Cerebellar cortex (tissue), 1 donor: ENCODE data around the gene BIN2.
"Not testable (repeated sequence)": the region's sequence is repeated elsewhere in the genome, so short reads cannot be mapped to it uniquely, and the experiment has no call there.

ENCODE experiments used
- DNase-seq: peaks from one replicate; pipeline ENCODE4 v3.0.0-alpha.2; 2015; ENCODE audit warnings: low spot score

Gene BIN2

DNA sequence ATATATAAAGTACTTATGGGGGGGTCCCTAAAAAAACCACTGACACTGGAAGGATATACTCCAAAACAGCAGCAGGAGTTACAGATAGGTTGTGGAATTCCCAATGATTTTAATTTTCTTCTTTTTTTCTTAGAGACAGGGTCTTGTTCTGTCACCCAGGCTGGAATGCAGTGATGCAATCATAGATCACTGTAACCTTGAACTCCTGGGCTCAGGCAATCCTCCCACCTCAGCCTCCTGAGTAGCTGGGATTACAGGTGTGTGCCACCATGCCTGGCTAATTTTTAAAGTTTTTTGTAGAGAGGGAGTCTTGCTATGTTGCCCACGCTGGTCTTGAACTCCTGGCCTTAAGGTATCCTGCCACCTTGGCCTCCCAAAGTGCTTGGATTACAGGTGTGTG, 64.4 kb downstream of the BIN2 start:
- DNase-seq: not testable (repeated sequence)

- DNase-seq: no peak
These were observed 69.4 kb downstream of the BIN2 start for GRCh38 chr12:51254536-51254935.

DNA sequence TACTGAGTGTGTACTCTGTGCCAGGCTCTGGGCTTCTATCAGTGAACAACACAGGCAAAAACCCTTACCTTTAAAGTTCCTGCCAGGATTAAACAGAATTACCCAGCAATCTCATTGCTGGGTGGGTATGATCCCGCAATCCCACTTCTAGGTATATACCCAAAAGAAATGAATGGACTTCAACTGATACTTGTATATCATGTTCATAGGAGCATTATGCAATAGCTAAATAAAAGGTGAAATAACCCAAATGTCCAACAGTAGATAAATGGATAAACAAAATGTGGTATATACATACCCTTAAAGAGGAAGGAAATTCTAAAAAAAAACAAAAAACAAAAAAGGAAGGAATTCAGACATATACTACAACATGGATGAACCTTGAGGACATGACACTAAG, 70.7 kb downstream of the BIN2 start:
- DNase-seq: no peak

GRCh38 chr12:51247523-51248206, 76.3 kb downstream of the BIN2 start:
- DNase-seq: no peak

DNA sequence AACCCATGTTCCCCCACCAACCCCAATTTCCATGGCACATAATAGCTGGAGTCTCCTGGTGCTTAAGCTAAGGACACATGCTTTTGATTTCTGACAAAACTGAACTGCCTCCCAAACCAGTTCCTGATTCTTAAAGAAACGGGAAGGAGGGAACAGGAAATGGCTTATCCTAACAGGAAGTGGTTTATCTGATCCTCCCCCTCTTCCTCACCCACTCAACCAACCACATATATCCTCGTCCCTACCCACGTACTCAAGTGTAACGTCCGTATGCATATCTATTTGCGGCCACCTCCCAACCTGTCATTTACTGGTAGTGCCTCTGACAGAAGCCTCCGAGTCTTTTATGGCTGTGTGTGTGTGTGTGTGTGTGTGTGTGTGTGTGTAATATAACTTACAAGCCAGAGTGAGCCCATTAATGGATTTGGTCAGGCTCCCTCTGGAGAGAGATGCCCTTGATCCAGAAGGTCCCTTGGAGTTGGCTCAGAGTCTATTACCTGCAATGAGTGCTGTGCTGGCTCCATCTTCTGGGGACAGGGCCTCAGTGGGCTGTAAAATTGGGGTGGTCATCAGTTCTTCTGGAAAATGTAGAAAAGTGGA, 77.6 kb downstream of the BIN2 start:
- DNase-seq: peak; percentile 30

DNA sequence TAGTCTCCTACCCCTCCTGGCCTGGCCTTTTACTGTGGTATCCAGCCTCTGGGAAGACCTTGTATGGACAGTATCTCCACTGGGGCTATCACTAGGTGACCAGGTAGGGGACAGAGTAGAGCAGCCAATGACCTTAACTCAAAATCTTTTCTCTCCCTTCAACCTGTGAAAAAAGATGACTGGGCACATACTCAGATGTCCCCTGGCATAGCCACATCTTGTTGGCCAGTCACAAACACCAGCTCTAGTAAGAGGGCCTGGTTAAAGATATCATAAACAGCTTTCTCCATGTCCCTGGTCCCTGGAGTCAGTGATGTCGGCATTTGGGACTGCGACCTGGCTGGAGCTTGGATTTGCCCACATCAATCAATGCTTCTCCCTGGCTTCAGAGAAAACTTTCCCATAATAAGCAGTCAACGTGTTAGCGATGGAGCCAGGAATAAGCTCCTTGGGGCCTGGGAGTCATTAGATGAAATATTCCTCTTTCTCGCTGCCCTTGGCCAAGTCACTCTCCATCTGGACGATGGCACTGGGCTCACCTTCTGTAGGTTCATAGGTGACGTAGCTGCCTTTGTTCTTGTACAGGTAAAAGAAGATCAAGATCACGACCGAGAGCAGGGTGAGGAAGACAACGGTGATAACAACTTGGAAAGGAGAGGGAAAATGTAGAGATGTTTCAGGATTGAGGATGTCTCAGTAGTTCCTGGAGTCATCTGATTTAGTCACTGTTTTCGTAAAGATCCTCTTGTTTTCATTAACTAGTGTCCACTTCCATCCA, 78.3 kb downstream of the BIN2 start:
- no peak for DNase-seq

DNA sequence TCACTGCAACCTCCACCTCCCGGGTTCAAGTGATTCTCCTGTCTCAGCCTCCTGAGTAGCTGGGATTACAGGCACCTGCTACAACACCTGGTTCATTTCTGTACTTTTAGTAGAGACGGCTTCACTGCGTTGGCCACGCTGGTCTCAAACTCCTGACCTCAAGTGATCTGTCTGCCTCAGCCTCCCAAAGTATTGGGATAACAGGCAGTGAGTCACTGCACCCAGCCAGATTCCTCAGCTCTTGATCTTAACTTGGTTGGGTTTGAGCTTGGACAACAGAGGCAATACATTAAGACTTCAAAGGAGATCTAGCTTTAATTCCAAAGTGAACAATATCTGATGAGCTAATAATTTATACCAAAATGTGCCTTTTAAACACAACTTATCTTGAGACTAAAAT, 79.7 kb downstream of the BIN2 start:
- no peak for DNase-seq

DNA sequence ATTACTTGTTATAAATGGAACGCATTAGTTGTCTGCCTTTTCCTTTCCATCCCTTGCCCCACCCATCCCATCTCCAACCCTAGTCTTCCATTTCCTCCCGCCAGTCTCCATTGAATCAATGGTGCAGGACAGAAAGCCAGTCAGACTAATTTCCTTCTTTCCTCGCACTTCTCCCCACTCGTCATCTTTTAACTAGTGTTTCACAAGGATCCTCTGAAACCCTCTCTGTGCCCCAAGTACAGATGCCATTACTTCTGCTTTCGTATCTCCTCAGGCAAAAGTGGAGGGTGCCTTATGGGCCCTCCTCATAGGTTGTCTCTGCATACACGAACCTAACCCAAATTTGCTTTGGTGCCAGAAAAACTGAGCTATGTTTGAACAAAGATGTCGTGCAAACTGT, 81.1 kb downstream of the BIN2 start:
- DNase-seq: no peak

DNA sequence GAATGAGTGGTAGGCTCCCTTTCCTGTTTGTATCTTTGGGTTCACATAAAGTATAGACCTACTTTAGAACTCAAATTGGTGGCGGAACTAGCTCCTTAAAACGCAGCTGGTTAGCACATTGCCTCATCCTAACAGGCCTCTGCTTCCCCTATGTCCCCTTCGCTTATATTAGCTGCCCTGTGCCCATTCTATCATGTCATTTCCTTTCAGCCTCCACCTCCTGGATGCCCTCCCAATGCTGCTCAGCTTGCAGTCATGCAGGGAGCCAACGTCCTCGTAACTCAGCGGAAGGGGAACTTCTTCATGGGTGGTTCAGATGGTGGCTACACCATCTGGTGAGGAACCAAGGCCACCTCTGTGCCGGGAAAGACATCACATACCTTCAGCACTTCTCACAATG, 81.9 kb downstream of the BIN2 start:
- DNase-seq: no peak

DNA sequence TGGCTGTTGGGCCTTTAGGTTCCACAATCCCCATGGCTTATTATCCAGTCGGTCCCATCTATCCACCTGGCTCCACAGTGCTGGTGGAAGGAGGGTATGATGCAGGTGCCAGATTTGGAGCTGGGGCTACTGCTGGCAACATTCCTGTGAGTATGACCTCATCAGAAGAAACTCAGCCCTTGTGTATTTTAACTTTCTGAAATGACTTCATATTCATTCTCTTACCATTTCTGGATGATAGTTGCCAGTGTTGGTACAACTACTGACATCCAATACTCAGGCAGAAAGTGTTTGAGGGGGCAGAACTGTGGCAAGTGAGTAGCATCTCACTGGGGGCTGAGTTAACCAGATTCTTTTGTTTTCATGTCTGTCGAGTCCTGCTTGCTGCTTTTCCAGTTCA, 83.0 kb downstream of the BIN2 start:
- no peak for DNase-seq

GRCh38 chr12:51238510-51239334, 85.3 kb downstream of the BIN2 start, which contains the start of gene DAZAP2:
TSS of gene DAZAP2 (plus strand) at chr12:51238826. CDS start at chr12:51238908, 82 bp downstream.
- DNase-seq: peak; percentile 97

GRCh38 chr12:51238037-51238509, 85.9 kb downstream of the BIN2 start:
- DNase-seq: no peak

DNA sequence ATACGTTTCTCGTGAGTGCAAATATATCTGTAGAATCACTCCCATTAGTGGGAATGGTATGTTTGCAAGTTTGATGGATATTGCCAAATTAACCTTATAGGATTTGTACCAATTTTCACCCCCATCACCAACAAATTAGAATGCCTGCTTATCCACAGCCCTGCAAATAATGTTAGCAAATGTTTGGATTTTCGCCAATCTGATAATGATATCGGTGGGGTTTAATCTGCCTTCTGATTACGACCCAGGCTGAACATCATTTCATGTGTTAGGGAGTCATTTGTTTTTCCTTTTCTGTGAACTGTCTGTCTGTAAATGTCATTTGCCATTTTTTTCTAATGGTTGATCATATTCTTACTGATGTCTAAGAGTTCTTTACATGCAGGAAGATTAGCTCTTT, 89.4 kb downstream of the BIN2 start:
- DNase-seq: no peak

- no peak for DNase-seq
These were observed 91.3 kb downstream of the BIN2 start for GRCh38 chr12:51232642-51233041.
